GM21381 (cell line): Measurements from ENCODE around the gene EHBP1L1.

Source experiments
- ATAC-seq: cut with Tn5 transposase; IDR thresholded peaks from one replicate; pipeline ENCODE4 v1.9.1; 2021; ENCODE audit warnings: mild to moderate bottlenecking, moderate library complexity; ENCODE audit not compliant: unreplicated experiment

Gene EHBP1L1

GRCh38 chr11:65546217-65546958 is 29.5 kb upstream of the EHBP1L1 start:
- no peak for ATAC-seq

- no peak for ATAC-seq
Measured at GRCh38 chr11:65547446-65548125, 28.3 kb upstream of the EHBP1L1 start.

- ATAC-seq: no peak
Measured at GRCh38 chr11:65548395-65548794, 27.5 kb upstream of the EHBP1L1 start.

GRCh38 chr11:65549096-65549495 is 26.8 kb upstream of the EHBP1L1 start:
- no peak for ATAC-seq

- ATAC-seq: no peak
Measured at GRCh38 chr11:65551572-65552387, 24.1 kb upstream of the EHBP1L1 start.

- ATAC-seq: no peak
Measured at GRCh38 chr11:65552388-65552951, 23.4 kb upstream of the EHBP1L1 start.

- ATAC-seq: no peak
Measured at GRCh38 chr11:65553301-65554001, 22.4 kb upstream of the EHBP1L1 start.

GRCh38 chr11:65554057-65554818 is 21.6 kb upstream of the EHBP1L1 start:
- ATAC-seq: no peak

GRCh38 chr11:65554842-65555430 is 20.9 kb upstream of the EHBP1L1 start:
- ATAC-seq: no peak

- no peak for ATAC-seq
Measured at GRCh38 chr11:65555693-65556231, 20.1 kb upstream of the EHBP1L1 start.

GRCh38 chr11:65556470-65557279 is 19.2 kb upstream of the EHBP1L1 start:
- ATAC-seq: no peak

GRCh38 chr11:65557280-65558001 is 18.4 kb upstream of the EHBP1L1 start:
- ATAC-seq: no peak

- no peak for ATAC-seq
Measured at GRCh38 chr11:65558002-65558929, 17.6 kb upstream of the EHBP1L1 start, which contains the start of gene LTBP3. LTBP3 (minus strand) TSS chr11:65558359; CDS start chr11:65557959, 400 bp downstream.

- no peak for ATAC-seq
Measured at GRCh38 chr11:65558930-65559509, 16.8 kb upstream of the EHBP1L1 start.

GRCh38 chr11:65559535-65559934 is 16.3 kb upstream of the EHBP1L1 start:
- ATAC-seq: no peak

- ATAC-seq: no peak
Measured at GRCh38 chr11:65559951-65560537, 15.8 kb upstream of the EHBP1L1 start.
